ENCODE measurements around the gene SRC. TPM values are rescaled to one million over a fixed set of nuclear protein-coding genes. Genes with fewer than 3 reads are reported as not detected.

SRC gene
- total and polyA plus RNA-seq, 7 donors: 0.86 to 3.0 (median 1.3) TPM

DNA sequence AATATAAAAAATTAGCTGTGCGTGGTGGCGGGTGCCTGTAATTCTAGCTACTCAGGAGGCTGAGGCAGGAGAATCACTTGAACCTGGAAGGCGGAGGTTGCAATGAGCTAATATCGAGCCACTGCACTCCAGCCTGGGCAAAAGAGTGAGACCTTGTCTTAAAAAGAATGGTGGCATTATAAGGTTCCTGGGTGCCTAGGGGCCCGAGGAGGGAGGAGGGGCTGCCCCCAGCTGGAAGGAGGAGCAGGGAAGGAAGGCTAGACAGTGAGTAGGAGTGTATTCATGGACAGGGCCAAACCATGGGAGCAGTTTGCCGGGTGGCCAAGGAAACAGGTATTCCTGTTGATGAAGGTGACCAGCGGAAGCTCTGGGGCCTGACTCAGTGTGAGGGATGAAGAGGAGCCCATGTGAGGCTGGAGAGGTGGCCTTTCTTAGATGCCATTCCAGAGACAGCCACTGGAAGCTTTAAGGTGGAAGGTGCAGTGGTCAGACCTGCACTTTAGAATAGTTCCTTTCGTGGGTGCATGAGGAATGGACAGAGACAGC is 32.3 kb upstream of the SRC start:
- Histone ChIP-seq H3K27me3 (ENCODE audit: insufficient read depth in 3 of 3, low read length in 2 of 3) (no peaks in the 10 kb centered on the region), H3K4me1 (peaks cover 10% of the 10 kb centered on the region), H3K36me3 (ENCODE audit: insufficient read depth in 1 of 2, low read depth in 1 of 2) (peaks cover 0 to 57% of the 10 kb centered on the region in 2 donors), H3K9me3 (no peaks in the 10 kb centered on the region), H3K27ac (no peak overlapping the region), H3K4me3 (no peak overlapping the region)
- intact Hi-C loops (cut with DNase I): no loop called here
- 92 to 95% (median 95%) methylated on average over 8 of the region's 8 CpGs for WGBS, 3 donors
- ATAC-seq (no peak), DNase-seq (no peak)
- TF ChIP-seq, protein P1, sequence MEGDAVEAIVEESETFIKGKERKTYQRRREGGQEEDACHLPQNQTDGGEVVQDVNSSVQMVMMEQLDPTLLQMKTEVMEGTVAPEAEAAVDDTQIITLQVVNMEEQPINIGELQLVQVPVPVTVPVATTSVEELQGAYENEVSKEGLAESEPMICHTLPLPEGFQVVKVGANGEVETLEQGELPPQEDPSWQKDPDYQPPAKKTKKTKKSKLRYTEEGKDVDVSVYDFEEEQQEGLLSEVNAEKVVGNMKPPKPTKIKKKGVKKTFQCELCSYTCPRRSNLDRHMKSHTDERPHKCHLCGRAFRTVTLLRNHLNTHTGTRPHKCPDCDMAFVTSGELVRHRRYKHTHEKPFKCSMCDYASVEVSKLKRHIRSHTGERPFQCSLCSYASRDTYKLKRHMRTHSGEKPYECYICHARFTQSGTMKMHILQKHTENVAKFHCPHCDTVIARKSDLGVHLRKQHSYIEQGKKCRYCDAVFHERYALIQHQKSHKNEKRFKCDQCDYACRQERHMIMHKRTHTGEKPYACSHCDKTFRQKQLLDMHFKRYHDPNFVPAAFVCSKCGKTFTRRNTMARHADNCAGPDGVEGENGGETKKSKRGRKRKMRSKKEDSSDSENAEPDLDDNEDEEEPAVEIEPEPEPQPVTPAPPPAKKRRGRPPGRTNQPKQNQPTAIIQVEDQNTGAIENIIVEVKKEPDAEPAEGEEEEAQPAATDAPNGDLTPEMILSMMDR (IDR thresholded peaks at IDR 0.05): no peak

DNA sequence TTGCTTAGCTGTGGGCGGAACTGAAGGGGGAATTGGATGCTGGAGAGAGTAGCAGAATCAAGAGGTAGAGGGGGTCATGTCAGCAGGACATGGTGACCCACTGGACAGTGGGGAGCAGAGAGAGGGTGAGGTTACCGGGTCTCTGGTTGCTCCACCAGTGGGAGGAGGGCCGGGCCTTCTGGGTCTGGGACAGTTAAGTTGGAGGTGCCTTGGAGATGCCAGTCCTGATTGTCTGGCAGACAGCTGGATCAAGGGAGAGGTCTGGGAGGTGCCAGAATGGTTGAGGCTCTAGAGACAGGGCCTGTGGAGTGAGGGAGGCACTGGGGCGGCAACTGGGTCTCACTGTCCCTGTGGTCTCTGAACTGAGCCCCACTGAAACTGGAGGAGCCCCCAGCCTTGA is 31.8 kb upstream of the SRC start:
- DNase-seq: no peak
- H3K9me3 ChIP-seq: no peaks in the 10 kb centered on the region
- intact Hi-C loops (cut with DNase I): no loop called here
- peaks cover 10% of the 10 kb centered on the region for H3K4me1 ChIP-seq
- H3K27ac ChIP-seq: peak overlapping the region; percentile 23
- TF ChIP-seq, protein P1 (IDR thresholded peaks at IDR 0.05): no peak
- 86 to 100% (median 95%) methylated on average over 4 of the region's 4 CpGs for WGBS, 3 donors
- no peak overlapping the region for H3K4me3 ChIP-seq
- peaks cover 0 to 53% of the 10 kb centered on the region in 2 donors for H3K36me3 ChIP-seq (ENCODE audit: insufficient read depth in 1 of 2, low read depth in 1 of 2)
- H3K27me3 ChIP-seq (ENCODE audit: insufficient read depth in 3 of 3, low read length in 2 of 3): no peaks in the 10 kb centered on the region
- ATAC-seq: no peak

GRCh38 chr20:37314617-37315016 is 31.3 kb upstream of the SRC start:
- peaks cover 0 to 47% of the 10 kb centered on the region in 2 donors for H3K36me3 ChIP-seq (ENCODE audit: insufficient read depth in 1 of 2, low read depth in 1 of 2)
- peaks cover 10% of the 10 kb centered on the region for H3K4me1 ChIP-seq
- TF ChIP-seq, protein P1 (IDR thresholded peaks at IDR 0.05): no peak
- DNase-seq (peak; percentile 70 to 80), ATAC-seq (peak in 3 of 4 donors; percentile 9 to 52 (median 19))
- no peak overlapping the region for H3K4me3 ChIP-seq
- intact Hi-C loops (cut with DNase I): no loop called here
- 56 to 66% (median 63%) methylated on average over 7 of the region's 7 CpGs for WGBS, 3 donors
- H3K27ac ChIP-seq: peak overlapping the region; percentile 11
- no peaks in the 10 kb centered on the region for H3K27me3 ChIP-seq (ENCODE audit: insufficient read depth in 3 of 3, low read length in 2 of 3)
- H3K9me3 ChIP-seq: no peaks in the 10 kb centered on the region

DNA sequence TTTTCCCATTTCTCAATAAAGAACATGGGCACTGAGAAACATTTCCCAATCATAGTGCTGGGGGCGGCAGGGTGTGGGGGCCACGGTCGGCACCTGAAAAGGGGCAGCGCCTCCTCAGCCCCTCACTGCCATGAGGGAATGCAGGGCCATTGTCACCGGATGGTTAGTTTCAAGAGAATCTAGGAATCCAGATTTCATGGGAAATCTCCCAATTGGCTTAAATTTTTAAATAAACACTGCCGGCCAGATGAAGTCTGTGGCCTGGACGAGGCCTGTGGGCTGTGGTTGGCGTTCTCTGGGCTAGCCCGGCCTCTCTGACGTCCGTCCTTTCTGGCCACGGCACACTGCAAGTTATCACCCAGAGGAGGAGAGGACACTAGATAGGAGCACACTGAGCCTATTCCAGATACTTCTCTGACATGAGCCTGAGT is 30.9 kb upstream of the SRC start:
- Histone ChIP-seq H3K9me3 (no peaks in the 10 kb centered on the region), H3K27ac (peak overlapping the region; percentile 53), H3K4me1 (peaks cover 10% of the 10 kb centered on the region), H3K27me3 (ENCODE audit: insufficient read depth in 3 of 3, low read length in 2 of 3) (no peaks in the 10 kb centered on the region), H3K36me3 (ENCODE audit: insufficient read depth in 1 of 2, low read depth in 1 of 2) (peaks cover 0 to 45% of the 10 kb centered on the region in 2 donors), H3K4me3 (no peak overlapping the region)
- intact Hi-C loops (cut with DNase I): no loop called here
- TF ChIP-seq, protein P1 (IDR thresholded peaks at IDR 0.05): no peak
- ATAC-seq: peak; percentile 60 to 77 (median 72)
- DNase-seq: peak; percentile 67 to 83
- WGBS, 3 donors: 41 to 80% (median 61%) methylated on average over 12 of the region's 12 CpGs

All from psoas muscle (tissue), 8 donors.